A549 (cell line): ENCODE results near the gene ESR1.
"Not testable (repeated sequence)": the region's sequence is repeated elsewhere in the genome, so short reads cannot be mapped to it uniquely, and the experiment has no call there.

Experiments
- EP300 ChIP-seq, 2 experiments: fragments of >200 bp; sonication (Bioruptor Twin); formaldehyde crosslinking; IDR thresholded peaks; 2 replicates in 1 of 2; 3 replicates in 1 of 2; pipeline ENCODE4 v1.6.1; 2016 to 2017
- FOSL2 ChIP-seq, 2 experiments: fragments of 450-650 bp in 1 of 2; fragments of >200 bp in 1 of 2; sonication (Bioruptor Twin) in 1 of 2; formaldehyde crosslinking; IDR thresholded peaks; 2 replicates each; pipeline versions ENCODE4 v1.5.0 to v1.6.1; 2016 to 2020; ENCODE audit warnings: mild to moderate bottlenecking in 1 of 2, moderate library complexity in 1 of 2
- FOXS1 ChIP-seq: fragments of 250-450 bp; sonication (Bioruptor Pico); IDR thresholded peaks from 2 replicates; pipeline ENCODE4 v1.5.0; 2020; ENCODE audit warnings: mild to moderate bottlenecking, moderate library complexity
- MAFK ChIP-seq: fragments of 450-650 bp; IDR thresholded peaks from 2 replicates; pipeline ENCODE4 v1.6.1; 2014; ENCODE audit not compliant: partially characterized antibody
- POLR2A ChIP-seq: IDR thresholded peaks from 2 replicates; pipeline ENCODE4 v1.6.1; 2012; ENCODE audit warnings: mild to moderate bottlenecking, low read length
- RFX5 ChIP-seq: fragments of 450-650 bp; IDR thresholded peaks from 2 replicates; pipeline ENCODE4 v1.7.1; 2014; ENCODE audit warnings: antibody characterized with exemption, mild to moderate bottlenecking, moderate library complexity
- SMC3 ChIP-seq: fragments of >200 bp; sonication (Bioruptor Twin); formaldehyde crosslinking; IDR thresholded peaks from 3 replicates; pipeline ENCODE4 v1.6.1; 2018; ENCODE audit warnings: inconsistent platforms
- ZNF302 ChIP-seq: fragments of 250-450 bp; sonication (Bioruptor Pico); IDR thresholded peaks from 2 replicates; pipeline ENCODE4 v1.9.0; 2021; ENCODE audit warnings: inconsistent platforms, mild to moderate bottlenecking, moderate library complexity
- TF ChIP-seq, protein P1 (sequence below): fragments of >200 bp; sonication (Bioruptor Twin); formaldehyde crosslinking; IDR thresholded peaks from 3 replicates; pipeline ENCODE4 v1.5.1; 2016
- TF ChIP-seq, protein P2 (sequence below): IDR thresholded peaks from 2 replicates; pipeline ENCODE4 v1.6.1; 2012
- TF ChIP-seq, protein P3 (sequence below): IDR thresholded peaks from 2 replicates; pipeline ENCODE4 v1.6.1; 2012; ENCODE audit warnings: low read depth, borderline replicate concordance
- TF ChIP-seq, protein P4 (sequence below): fragments of 450-650 bp; IDR thresholded peaks from 2 replicates; pipeline ENCODE4 v1.6.1; 2014; ENCODE audit warnings: antibody characterized with exemption

DNA sequence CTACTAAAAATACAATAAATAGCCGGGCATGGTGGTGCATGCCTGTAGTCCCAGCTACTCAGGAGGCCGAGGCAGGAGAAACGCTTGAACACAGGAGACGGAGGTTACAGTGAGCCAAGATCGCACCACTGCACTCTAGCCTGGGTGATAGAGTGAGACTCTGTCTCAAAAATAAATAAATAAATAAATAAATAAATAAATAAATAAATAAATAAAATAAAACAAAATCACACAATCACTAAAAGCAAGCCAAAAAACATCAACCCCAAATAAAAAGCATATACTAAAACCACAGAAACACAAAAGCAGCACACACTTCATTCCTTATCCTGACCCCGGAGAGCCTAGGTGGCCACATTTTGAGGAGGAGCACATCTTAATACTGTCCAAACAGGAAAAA lies 330.9 kb downstream of the ESR1 start:
- not testable (repeated sequence) for TF ChIP-seq FOSL2 (IDR thresholded peaks at IDR 0.05); FOSL2 (CRISPR knock-in tag; IDR thresholded peaks at IDR 0.05); SMC3; MAFK; EP300 (IDR thresholded peaks at IDR 0.05); POLR2A; ZNF302 (CRISPR knock-in tag); RFX5; FOXS1
- TF ChIP-seq, protein P1, sequence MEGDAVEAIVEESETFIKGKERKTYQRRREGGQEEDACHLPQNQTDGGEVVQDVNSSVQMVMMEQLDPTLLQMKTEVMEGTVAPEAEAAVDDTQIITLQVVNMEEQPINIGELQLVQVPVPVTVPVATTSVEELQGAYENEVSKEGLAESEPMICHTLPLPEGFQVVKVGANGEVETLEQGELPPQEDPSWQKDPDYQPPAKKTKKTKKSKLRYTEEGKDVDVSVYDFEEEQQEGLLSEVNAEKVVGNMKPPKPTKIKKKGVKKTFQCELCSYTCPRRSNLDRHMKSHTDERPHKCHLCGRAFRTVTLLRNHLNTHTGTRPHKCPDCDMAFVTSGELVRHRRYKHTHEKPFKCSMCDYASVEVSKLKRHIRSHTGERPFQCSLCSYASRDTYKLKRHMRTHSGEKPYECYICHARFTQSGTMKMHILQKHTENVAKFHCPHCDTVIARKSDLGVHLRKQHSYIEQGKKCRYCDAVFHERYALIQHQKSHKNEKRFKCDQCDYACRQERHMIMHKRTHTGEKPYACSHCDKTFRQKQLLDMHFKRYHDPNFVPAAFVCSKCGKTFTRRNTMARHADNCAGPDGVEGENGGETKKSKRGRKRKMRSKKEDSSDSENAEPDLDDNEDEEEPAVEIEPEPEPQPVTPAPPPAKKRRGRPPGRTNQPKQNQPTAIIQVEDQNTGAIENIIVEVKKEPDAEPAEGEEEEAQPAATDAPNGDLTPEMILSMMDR = not testable (repeated sequence)
- TF ChIP-seq, protein P2, sequence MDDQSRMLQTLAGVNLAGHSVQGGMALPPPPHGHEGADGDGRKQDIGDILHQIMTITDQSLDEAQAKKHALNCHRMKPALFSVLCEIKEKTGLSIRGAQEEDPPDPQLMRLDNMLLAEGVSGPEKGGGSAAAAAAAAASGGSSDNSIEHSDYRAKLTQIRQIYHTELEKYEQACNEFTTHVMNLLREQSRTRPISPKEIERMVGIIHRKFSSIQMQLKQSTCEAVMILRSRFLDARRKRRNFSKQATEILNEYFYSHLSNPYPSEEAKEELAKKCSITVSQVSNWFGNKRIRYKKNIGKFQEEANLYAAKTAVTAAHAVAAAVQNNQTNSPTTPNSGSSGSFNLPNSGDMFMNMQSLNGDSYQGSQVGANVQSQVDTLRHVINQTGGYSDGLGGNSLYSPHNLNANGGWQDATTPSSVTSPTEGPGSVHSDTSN = not testable (repeated sequence)
- TF ChIP-seq, protein P3, sequence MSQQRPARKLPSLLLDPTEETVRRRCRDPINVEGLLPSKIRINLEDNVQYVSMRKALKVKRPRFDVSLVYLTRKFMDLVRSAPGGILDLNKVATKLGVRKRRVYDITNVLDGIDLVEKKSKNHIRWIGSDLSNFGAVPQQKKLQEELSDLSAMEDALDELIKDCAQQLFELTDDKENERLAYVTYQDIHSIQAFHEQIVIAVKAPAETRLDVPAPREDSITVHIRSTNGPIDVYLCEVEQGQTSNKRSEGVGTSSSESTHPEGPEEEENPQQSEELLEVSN = not testable (repeated sequence)
- TF ChIP-seq, protein P4, sequence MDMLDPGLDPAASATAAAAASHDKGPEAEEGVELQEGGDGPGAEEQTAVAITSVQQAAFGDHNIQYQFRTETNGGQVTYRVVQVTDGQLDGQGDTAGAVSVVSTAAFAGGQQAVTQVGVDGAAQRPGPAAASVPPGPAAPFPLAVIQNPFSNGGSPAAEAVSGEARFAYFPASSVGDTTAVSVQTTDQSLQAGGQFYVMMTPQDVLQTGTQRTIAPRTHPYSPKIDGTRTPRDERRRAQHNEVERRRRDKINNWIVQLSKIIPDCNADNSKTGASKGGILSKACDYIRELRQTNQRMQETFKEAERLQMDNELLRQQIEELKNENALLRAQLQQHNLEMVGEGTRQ = not testable (repeated sequence)
